NCI-H2107 (cell line): ENCODE data around the gene SHISA3.
"Not testable (repeated sequence)": the region's sequence is repeated elsewhere in the genome, so short reads cannot be mapped to it uniquely, and the experiment has no call there.

ENCODE experiments used
- DNase-seq: peaks from one replicate; lab custom pipeline; 2025; lab: John Stamatoyannopoulos, UW

The SHISA3 gene

GRCh38 chr4:42396752-42397634 lies at the start of gene SHISA3:
TSS of gene SHISA3 (plus strand) at chr4:42397488. CDS start at chr4:42398057, 569 bp downstream.
- DNase-seq = no peak

- no peak for DNase-seq
Observed at GRCh38 chr4:42348247-42348646, 49.0 kb upstream of the SHISA3 start.

- DNase-seq = no peak
Observed at GRCh38 chr4:42348692-42349091, 48.6 kb upstream of the SHISA3 start.

GRCh38 chr4:42350611-42351182 lies 46.6 kb upstream of the SHISA3 start:
- no peak for DNase-seq

- no peak for DNase-seq
Observed at GRCh38 chr4:42352049-42352448, 45.2 kb upstream of the SHISA3 start.

GRCh38 chr4:42357325-42357724 lies 40.0 kb upstream of the SHISA3 start:
- DNase-seq = no peak

- DNase-seq = no peak
Observed at GRCh38 chr4:42359711-42360110, 37.6 kb upstream of the SHISA3 start.

GRCh38 chr4:42360256-42360669 lies 37.0 kb upstream of the SHISA3 start:
- DNase-seq = no peak

GRCh38 chr4:42361456-42361855 lies 35.8 kb upstream of the SHISA3 start:
- no peak for DNase-seq

- no peak for DNase-seq
Observed at GRCh38 chr4:42362591-42362990, 34.7 kb upstream of the SHISA3 start.

GRCh38 chr4:42363614-42364013 lies 33.7 kb upstream of the SHISA3 start:
- DNase-seq = no peak

- DNase-seq = no peak
Observed at GRCh38 chr4:42364266-42365053, 32.8 kb upstream of the SHISA3 start.

- no peak for DNase-seq
Observed at GRCh38 chr4:42366959-42367358, 30.3 kb upstream of the SHISA3 start.

GRCh38 chr4:42369489-42369888 lies 27.8 kb upstream of the SHISA3 start:
- DNase-seq = no peak

- no peak for DNase-seq
Observed at GRCh38 chr4:42371305-42372252, 25.7 kb upstream of the SHISA3 start.

- DNase-seq = not testable (repeated sequence)
Observed at GRCh38 chr4:42372303-42372702, 25.0 kb upstream of the SHISA3 start.

- DNase-seq = no peak
Observed at GRCh38 chr4:42377497-42377896, 19.8 kb upstream of the SHISA3 start.

GRCh38 chr4:42381666-42382065 lies 15.6 kb upstream of the SHISA3 start:
- DNase-seq = no peak

- DNase-seq = no peak
Observed at GRCh38 chr4:42385516-42385915, 11.8 kb upstream of the SHISA3 start.

- DNase-seq = no peak
Observed at GRCh38 chr4:42390622-42391354, 6.5 kb upstream of the SHISA3 start.

GRCh38 chr4:42391355-42391664 lies 6.0 kb upstream of the SHISA3 start:
- no peak for DNase-seq
